H1 (cell line): ENCODE data around the gene ZNF652. TPM values are rescaled to one million over a fixed set of nuclear protein-coding genes. Genes with fewer than 3 reads are reported as not detected.

Source experiments
- CTCF ChIA-PET: fragments of 300-600 bp; sonication (Branson Sonifier 250); formaldehyde crosslinking; loops from one replicate; lab custom pipeline; 2021; ENCODE audit not compliant: partially characterized antibody; lab: Charles Lee
- POLR2A ChIA-PET: fragments of 300-600 bp; sonication (Branson Sonifier 250); formaldehyde crosslinking; loops from one replicate; lab custom pipeline; 2021; ENCODE audit warnings: inconsistent platforms; ENCODE audit not compliant: partially characterized antibody; lab: Charles Lee
- DNase-seq, 2 experiments: peaks; one replicate each; pipeline versions ENCODE4 v3.0.0 to v3.0.0-alpha.2; 2010 to 2022; ENCODE audit warnings: low spot score in 2 of 2, low read depth in 1 of 2, mixed read lengths in 1 of 2
- FAIRE-seq: peaks from 2 replicates; lab custom pipeline; 2011; peaks lifted over from hg19 to GRCh38; lab: Jason Lieb, UNC
- H2AFZ ChIP-seq: 2 replicates; pipeline ENCODE4 v1.8.1; 2012; ENCODE audit warnings: low read length, inconsistent platforms
- H2AK5ac ChIP-seq: 2 replicates; pipeline ENCODE4 v1.6.1; 2013; ENCODE audit warnings: low read depth, low read length
- H2BK120ac ChIP-seq: replicated peaks from 2 replicates; pipeline ENCODE3; 2013; ENCODE audit warnings: low read depth, low read length, inconsistent platforms
- H2BK12ac ChIP-seq: 2 replicates; pipeline ENCODE4 v1.6.1; 2013; ENCODE audit warnings: low read depth, low read length
- H2BK15ac ChIP-seq: 2 replicates; pipeline ENCODE4 v1.6.1; 2013; ENCODE audit warnings: low read length
- H2BK20ac ChIP-seq: 2 replicates; pipeline ENCODE4 v1.6.1; 2013; ENCODE audit warnings: low read length
- H2BK5ac ChIP-seq: 2 replicates; pipeline ENCODE4 v1.6.1; 2013; ENCODE audit warnings: low read depth, low read length
- H3K14ac ChIP-seq: 2 replicates; pipeline ENCODE4 v1.6.1; 2013; ENCODE audit warnings: inconsistent platforms; ENCODE audit not compliant: insufficient read length
- H3K18ac ChIP-seq: 2 replicates; pipeline ENCODE4 v1.6.1; 2013; ENCODE audit warnings: low read length; ENCODE audit errors: extremely low read depth
- H3K23ac ChIP-seq: 2 replicates; pipeline ENCODE4 v1.6.1; 2013; ENCODE audit warnings: inconsistent platforms; ENCODE audit not compliant: insufficient read length
- H3K23me2 ChIP-seq: 2 replicates; pipeline ENCODE4 v1.6.1; 2013; ENCODE audit warnings: low read depth, low read length
- H3K27ac ChIP-seq: 2 replicates; pipeline ENCODE4 v1.6.1; 2011; ENCODE audit warnings: low read depth, low read length, inconsistent platforms
- H3K27me3 ChIP-seq, 4 experiments: replicated peaks in 1 of 4; 1 replicate in 1 of 4; 2 replicates in 3 of 4; pipeline versions ENCODE4 v1.6.1 to v1.8.1; 2011 to 2013; ENCODE audit warnings: low read length in 3 of 4, mild to moderate bottlenecking in 3 of 4, inconsistent platforms in 2 of 4, mixed read lengths in 2 of 4, moderate library complexity in 1 of 4; ENCODE audit not compliant: control insufficient read depth in 3 of 4, insufficient read depth in 3 of 4; ENCODE audit errors: extremely low read depth in 1 of 4
- H3K36me3 ChIP-seq, 4 experiments: 2 replicates each; pipeline versions ENCODE4 v1.6.1 to v1.8.1; 2011 to 2013; ENCODE audit warnings: mild to moderate bottlenecking in 4 of 4, low read length in 3 of 4, moderate library complexity in 2 of 4, control low read depth in 1 of 4, inconsistent platforms in 1 of 4; ENCODE audit not compliant: insufficient read depth in 4 of 4, control insufficient read depth in 2 of 4
- H3K4ac ChIP-seq: replicated peaks from 2 replicates; pipeline ENCODE3; 2013; ENCODE audit warnings: low read length, low read depth, mixed read lengths, inconsistent platforms; ENCODE audit not compliant: insufficient read length
- H3K4me1 ChIP-seq, 4 experiments: replicated peaks in 1 of 4; 1 replicate in 1 of 4; 2 replicates in 3 of 4; pipeline versions ENCODE4 v1.6.1 to v1.8.1; 2011 to 2013; ENCODE audit warnings: low read length in 3 of 4, inconsistent platforms in 2 of 4, mixed read lengths in 1 of 4; ENCODE audit not compliant: insufficient read depth in 4 of 4, control insufficient read depth in 3 of 4
- H3K4me2 ChIP-seq, 2 experiments: 2 replicates each; pipeline versions ENCODE4 v1.6.1 to v1.8.1; 2011 to 2013; ENCODE audit warnings: low read depth in 2 of 2, low read length in 2 of 2, control low read depth in 1 of 2, inconsistent platforms in 1 of 2, mild to moderate bottlenecking in 1 of 2; ENCODE audit not compliant: insufficient read depth in 1 of 2
- H3K4me3 ChIP-seq, 4 experiments: fragments of 200-600, 300-600 bp in 1 of 4; sonication (generic), shearing (Covaris generic), sonication (Bioruptor Twin) in 1 of 4; 2 replicates each; pipeline versions ENCODE4 v1.5.1 to v1.8.1; 2011 to 2016; ENCODE audit warnings: low read length in 4 of 4, low read depth in 3 of 4, control low read depth in 2 of 4, inconsistent platforms in 2 of 4, mild to moderate bottlenecking in 2 of 4, mixed read lengths in 1 of 4, moderate library complexity in 1 of 4; ENCODE audit not compliant: insufficient read depth in 2 of 4; ENCODE audit errors: extremely low read depth in 1 of 4
- H3K56ac ChIP-seq: replicated peaks from 2 replicates; pipeline ENCODE3; 2013; ENCODE audit warnings: low read depth, mild to moderate bottlenecking, mixed read lengths, low read length, inconsistent platforms; ENCODE audit not compliant: insufficient read length
- H3K79me1 ChIP-seq: 2 replicates; pipeline ENCODE4 v1.6.1; 2013; ENCODE audit warnings: low read depth, low read length, control low read depth
- H3K79me2 ChIP-seq, 2 experiments: 2 replicates each; pipeline versions ENCODE4 v1.6.1 to v1.8.1; 2012 to 2013; ENCODE audit warnings: low read length in 2 of 2, mild to moderate bottlenecking in 2 of 2, inconsistent platforms in 1 of 2; ENCODE audit not compliant: insufficient read depth in 2 of 2, control insufficient read depth in 1 of 2
- H3K9ac ChIP-seq, 4 experiments: replicated peaks in 1 of 4; 1 replicate in 1 of 4; 2 replicates in 3 of 4; pipeline versions ENCODE4 v1.6.1 to v1.8.1; 2011 to 2013; ENCODE audit warnings: low read depth in 3 of 4, low read length in 3 of 4, control low read depth in 2 of 4, mild to moderate bottlenecking in 2 of 4, moderate library complexity in 2 of 4, inconsistent platforms in 1 of 4; ENCODE audit errors: extremely low read depth in 1 of 4
- H3K9me3 ChIP-seq, 2 experiments: 2 replicates each; pipeline versions ENCODE4 v1.6.1 to v1.8.1; 2012 to 2013; ENCODE audit warnings: mild to moderate bottlenecking in 2 of 2, moderate library complexity in 2 of 2, control low read depth in 1 of 2, inconsistent platforms in 1 of 2, low read depth in 1 of 2, low read length in 1 of 2, mixed read lengths in 1 of 2; ENCODE audit not compliant: insufficient read depth in 2 of 2
- H4K20me1 ChIP-seq, 2 experiments: replicated peaks in 1 of 2; 2 replicates each; pipeline versions ENCODE3 to v1.8.1; 2011 to 2013; ENCODE audit warnings: inconsistent platforms in 2 of 2, low read length in 2 of 2, mild to moderate bottlenecking in 1 of 2; ENCODE audit not compliant: insufficient read depth in 2 of 2, control insufficient read depth in 1 of 2
- H4K5ac ChIP-seq: 2 replicates; pipeline ENCODE4 v1.6.1; 2013; ENCODE audit warnings: low read length, low read depth, mixed read lengths, inconsistent platforms; ENCODE audit not compliant: insufficient read length
- H4K8ac ChIP-seq: 2 replicates; pipeline ENCODE4 v1.8.0; 2013; ENCODE audit warnings: mild to moderate bottlenecking, moderate library complexity, low read length, inconsistent platforms; ENCODE audit not compliant: insufficient read depth; ENCODE audit errors: extremely low read depth
- H4K91ac ChIP-seq: replicated peaks from 2 replicates; pipeline ENCODE3; 2013; ENCODE audit warnings: low read length, mixed read lengths, inconsistent platforms; ENCODE audit not compliant: insufficient read length
- EP300 ChIP-seq, 2 experiments: IDR thresholded peaks; 1 replicate in 1 of 2; 2 replicates in 1 of 2; pipeline ENCODE4 v1.6.1; 2011 to 2012; ENCODE audit warnings: low read depth in 2 of 2, low read length in 2 of 2, mild to moderate bottlenecking in 2 of 2, borderline replicate concordance in 1 of 2, inconsistent platforms in 1 of 2, moderate library complexity in 1 of 2
- KDM4A ChIP-seq: IDR thresholded peaks from one replicate; pipeline ENCODE4 v1.7.1; 2012; ENCODE audit warnings: low read depth, mild to moderate bottlenecking, moderate library complexity, low read length, inconsistent platforms; ENCODE audit not compliant: severe bottlenecking
- POU5F1 ChIP-seq: IDR thresholded peaks from 2 replicates; pipeline ENCODE4 v1.6.1; 2011; ENCODE audit warnings: low read depth, mild to moderate bottlenecking, low read length, moderate library complexity
- SAP30 ChIP-seq: fragments of 300-600 bp; sonication (generic); IDR thresholded peaks from 2 replicates; pipeline ENCODE4 v1.7.1; 2012; ENCODE audit warnings: low read length, moderate library complexity, mild to moderate bottlenecking, inconsistent platforms; ENCODE audit not compliant: insufficient read depth, insufficient replicate concordance
- SIN3A ChIP-seq, 2 experiments: IDR thresholded peaks in 1 of 2; conservative IDR thresholded peaks in 1 of 2; 2 replicates each; pipeline ENCODE4 v1.6.1; 2011 to 2012; ENCODE audit warnings: low read length in 2 of 2, improper control_type of control experiment in 1 of 2, low read depth in 1 of 2, mild to moderate bottlenecking in 1 of 2
- SRF ChIP-seq: IDR thresholded peaks from 2 replicates; pipeline ENCODE4 v1.6.1; 2011; ENCODE audit warnings: mild to moderate bottlenecking, low read depth, low read length, moderate library complexity
- TEAD4 ChIP-seq: IDR thresholded peaks from 2 replicates; pipeline ENCODE4 v1.6.1; 2012; ENCODE audit warnings: low read depth, low read length, inconsistent platforms, mixed read lengths
- WGBS, 2 experiments: shearing (Covaris generic) in 1 of 2; methylation state at CpG; one replicate each; pipeline versions ENCODE4 v1.1.6 to v1.1.7; 2013 to 2015; ENCODE audit warnings: low lambda C conversion rate in 2 of 2, mixed read lengths in 2 of 2, inconsistent platforms in 1 of 2, low coverage in 1 of 2, missing lambda C conversion rate in 1 of 2; ENCODE audit not compliant: insufficient replicate concordance in 2 of 2, insufficient coverage in 1 of 2, insufficient read length in 1 of 2; ENCODE audit errors: extremely low coverage in 1 of 2, missing lambda C conversion rate in 1 of 2; 5-methylcytosine and 5-hydroxymethylcytosine counted together
- long read RNA-seq, 2 experiments: library from RNA in 1 of 2; library from capped mRNA in 1 of 2; stranded (forward); transcript quantifications; one replicate each; pipeline ENCODE4 v2.0.0, GENCODE V29; 2021; ENCODE audit warnings: inconsistent platforms in 1 of 2
- polyA minus RNA-seq, 3 experiments: library from RNA; depleted of rRNA, polyadenylated mRNA; stranded (reverse); fragments of >200 nt; gene quantifications; 1 replicate in 2 of 3; 2 replicates in 1 of 3; pipeline ENCODE4 v1.2.3, GENCODE V29; 2011
- polyA plus RNA-seq, 7 experiments: library from polyadenylated mRNA; depleted of rRNA in 3 of 7; stranded (reverse) in 5 of 7; unstranded in 2 of 7; fragments of >200 nt in 5 of 7; fragments of 200-250 nt in 2 of 7; gene quantifications; 1 replicate in 5 of 7; 2 replicates in 1 of 7; 4 replicates in 1 of 7; pipeline versions ENCODE4 v1.2.1 to v1.2.3, GENCODE V29; 2011 to 2013; ENCODE audit warnings: missing spikeins in 2 of 7, mixed read lengths in 2 of 7
- total RNA-seq: library from RNA; stranded (reverse); fragmentation: NEBNext Ultra II Directional; extraction: Animal tissue kit (Norgen Biotek cat#: 25700); gene quantifications from 2 replicates; pipeline ENCODE4 v1.2.1, GENCODE V29; 2021

ZNF652 gene
- 36.5 and 39.6 TPM in 2 replicates for total RNA-seq
- polyA plus RNA-seq (2011; rRNA removed) = 7.3 and 13.5 TPM in 2 replicates
- polyA plus RNA-seq (2011; cell fraction: cytosol; rRNA removed) = 11.6 TPM
- 9.3 TPM for polyA plus RNA-seq (2011; cell fraction: nucleus; rRNA removed)
- polyA plus RNA-seq (2012, experiment 1 of 2) = 9.3 to 17.5 TPM (median 12.0 TPM) in 4 replicates
- 2.8 TPM for polyA plus RNA-seq (2012, experiment 2 of 2)
- 19.5 TPM for polyA plus RNA-seq (2013, experiment 1 of 2)
- polyA plus RNA-seq (2013, experiment 2 of 2) = 17.9 TPM
- 54.1 and 54.5 TPM in 2 replicates for polyA minus RNA-seq (2011; rRNA and poly(A)+ RNA removed)
- polyA minus RNA-seq (2011; cell fraction: cytosol; rRNA and poly(A)+ RNA removed) = 27.1 TPM
- polyA minus RNA-seq (2011; cell fraction: nucleus; rRNA and poly(A)+ RNA removed) = 36.1 TPM
- long read RNA-seq, experiment 1, partial matches to known transcripts = 2 of 16 reads
- long read RNA-seq, experiment 1, other reads (novel, unspliced or antisense) = 14 of 16 reads
- long read RNA-seq, experiment 2 = 0 reads

- H2AFZ ChIP-seq = peak within 1 kb of the TSS; percentile 43; the same call in 1 of the 2 replicates
- no peak for TF ChIP-seq SAP30
- no peak for TF ChIP-seq SRF
- TF ChIP-seq SIN3A (conservative IDR thresholded peaks at IDR 0.05 in 1 of 2, IDR thresholded peaks at IDR 0.05 in 1 of 2; ENCODE audit: low read depth in 1 of 2, low read length in 2 of 2) = 0 out of 4 replicates have a peak, but pooled peaks of 1 of the 2 experiments have one; percentile 23
- TF ChIP-seq TEAD4 = no peak
- no peak for TF ChIP-seq EP300 (IDR thresholded peaks at IDR 0.05; ENCODE audit: borderline replicate concordance in 1 of 2, low read depth in 2 of 2, low read length in 2 of 2)
- no peak for TF ChIP-seq POU5F1
- no peak for TF ChIP-seq KDM4A
These were observed at the start of gene ZNF652 for GRCh38 chr17:49361902-49362722. Gene ZNF652 (minus strand): TSS chr17:49362250. CDS start chr17:49317725, 44,525 bp downstream.

More at GRCh38 chr17:49361902-49362722, at the start of gene ZNF652:
- Histone ChIP-seq H4K91ac (peak within 1 kb of the TSS; percentile 41), H3K79me2 (peaks cover 10 to 42% of the 10 kb centered on the region in 2 experiments; a peak in 3 of 4 replicates), H2BK5ac (peak within 1 kb of the TSS; percentile 79; the same call in 1 of the 2 replicates), H3K27ac (peak within 1 kb of the TSS; percentile 82; the same call in 1 of the 2 replicates), H3K23me2 (peaks cover 11% of the 10 kb centered on the region), H2AK5ac (no peak within 1 kb of the TSS), H3K23ac (no peak within 1 kb of the TSS), H3K14ac (no peak within 1 kb of the TSS), H2BK12ac (peak within 1 kb of the TSS; percentile 32; the same call in 1 of the 2 replicates), H3K9ac (peak within 1 kb of the TSS; percentile 67 to 97 (median 86)), H3K4me2 (peak within 1 kb of the TSS; percentile 97 to 99), H3K4me3 (peak within 1 kb of the TSS; percentile 86 to 98 (median 89)), H3K18ac (peak within 1 kb of the TSS; percentile 66; the same call in 1 of the 2 replicates), H3K56ac (peak within 1 kb of the TSS; percentile 63), H3K79me1 (peaks cover 5% of the 10 kb centered on the region; the same call in 1 of the 2 replicates), H3K4ac (no peak within 1 kb of the TSS), H2BK15ac (peak within 1 kb of the TSS; percentile 90; the same call in 1 of the 2 replicates), H4K20me1 (peaks cover 2 to 4% of the 10 kb centered on the region in 2 experiments), H3K36me3 (no peaks in the 10 kb centered on the region), H2BK120ac (no peak within 1 kb of the TSS), H4K5ac (peak within 1 kb of the TSS; percentile 22), H3K27me3 (no peaks in the 10 kb centered on the region), H4K8ac (peak within 1 kb of the TSS; percentile 88; the same call in 1 of the 2 replicates), H2BK20ac (no peak within 1 kb of the TSS; the same call in 1 of the 2 replicates), H3K9me3 (no peaks in the 10 kb centered on the region), H3K4me1 (peaks cover 5 to 14% (median 7%) of the 10 kb centered on the region in 4 experiments; a peak in 6 of 7 replicates)
- CTCF ChIA-PET = interaction anchor here (1.1 to 3.1 kb wide), 4 partner anchors 9 to 48 kb away, joined by 3 to 10 read pairs (median 6); no protein-coding TSS in a partner anchor
- FAIRE-seq (no peak), DNase-seq (peak; percentile 93 to 97)
- WGBS, 2 experiments = 2% methylated on average over 35 of the region's 106 CpGs; no CpG with 5 or more reads in 1 of the 2 experiments
- POLR2A ChIA-PET = interaction anchor here (0.5 to 1.5 kb wide), 10 partner anchors 9 to 129 kb away, joined by 3 to 5 read pairs (median 4); no protein-coding TSS in a partner anchor
